HFFc6 (cell line): ENCODE measurements around the gene TULP3. TPM values are rescaled to one million over a fixed set of nuclear protein-coding genes. Genes with fewer than 3 reads are reported as not detected.

Experiments used
- DNase-seq: peaks from one replicate; pipeline ENCODE4 v3.0.0-alpha.2; 2018
- H3K27ac Mint-ChIP-seq: 2 replicates; pipeline ENCODE4 v1.8.0; 2020; ENCODE audit warnings: mild to moderate bottlenecking, mixed read lengths
- H3K27me3 Mint-ChIP-seq: 2 replicates; pipeline ENCODE4 v1.8.0; 2021; ENCODE audit warnings: mild to moderate bottlenecking, moderate library complexity, mixed read lengths; ENCODE audit not compliant: insufficient read depth
- H3K36me3 Mint-ChIP-seq: 2 replicates; pipeline ENCODE4 v1.8.0; 2021; ENCODE audit warnings: low read depth, mixed read lengths
- H3K4me1 Mint-ChIP-seq: 2 replicates; pipeline ENCODE4 v1.8.0; 2020; ENCODE audit warnings: low read depth, mixed read lengths
- H3K4me3 Mint-ChIP-seq: 2 replicates; pipeline ENCODE4 v1.8.0; 2020; ENCODE audit warnings: mild to moderate bottlenecking, moderate library complexity, mixed read lengths
- H3K9me3 Mint-ChIP-seq: 2 replicates; pipeline ENCODE4 v1.8.0; 2020; ENCODE audit warnings: mild to moderate bottlenecking, mixed read lengths
- total RNA-seq, 6 experiments: library from RNA; stranded (reverse); fragmentation: NEBNext Ultra II Directional; extraction: Animal tissue kit (Norgen Biotek cat#: 25700); gene quantifications; 2 replicates in 1 of 6; 3 replicates in 5 of 6; pipeline ENCODE4 v1.2.3, GENCODE V29; 2021
- TF ChIP-seq, protein P1 (sequence below): fragments of 200-600 bp; sonication (generic); IDR thresholded peaks from 2 replicates; pipeline ENCODE4 v1.5.0; 2021; ENCODE audit warnings: antibody characterized with exemption, mild to moderate bottlenecking

The TULP3 gene
- total RNA-seq, 6 experiments from 2014 or later, result 25.8 to 34.0 (median 31.6) TPM

DNA sequence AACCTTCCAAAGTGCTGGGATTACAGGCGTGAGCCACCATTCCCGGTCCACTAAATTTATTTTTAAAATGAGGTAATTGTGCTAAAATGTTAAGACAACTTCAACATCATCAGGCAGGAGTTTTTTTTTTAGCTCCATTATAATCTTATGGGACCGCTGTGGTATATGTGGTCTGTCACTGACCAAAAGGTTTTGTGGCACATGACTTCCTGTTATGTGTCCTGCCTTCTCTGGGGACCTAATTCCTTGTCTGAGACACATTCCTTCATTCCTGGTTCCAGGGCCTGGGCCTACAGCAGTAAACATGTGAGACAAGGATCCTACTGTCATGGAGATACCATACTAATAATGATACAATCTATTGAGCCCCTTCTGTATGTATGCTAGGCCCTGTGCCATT, 38.8 kb upstream of the TULP3 start:
- peaks cover 6% of the 10 kb centered on the region for H3K27me3 Mint-ChIP-seq
- no peak overlapping the region for H3K4me3 Mint-ChIP-seq
- H3K9me3 Mint-ChIP-seq, result no peaks in the 10 kb centered on the region
- H3K4me1 Mint-ChIP-seq, result peaks cover 19% of the 10 kb centered on the region
- H3K36me3 Mint-ChIP-seq, result no peaks in the 10 kb centered on the region
- no peak overlapping the region; the same call in 1 of the 2 replicates for H3K27ac Mint-ChIP-seq
- no peak for DNase-seq
- TF ChIP-seq, protein P1, sequence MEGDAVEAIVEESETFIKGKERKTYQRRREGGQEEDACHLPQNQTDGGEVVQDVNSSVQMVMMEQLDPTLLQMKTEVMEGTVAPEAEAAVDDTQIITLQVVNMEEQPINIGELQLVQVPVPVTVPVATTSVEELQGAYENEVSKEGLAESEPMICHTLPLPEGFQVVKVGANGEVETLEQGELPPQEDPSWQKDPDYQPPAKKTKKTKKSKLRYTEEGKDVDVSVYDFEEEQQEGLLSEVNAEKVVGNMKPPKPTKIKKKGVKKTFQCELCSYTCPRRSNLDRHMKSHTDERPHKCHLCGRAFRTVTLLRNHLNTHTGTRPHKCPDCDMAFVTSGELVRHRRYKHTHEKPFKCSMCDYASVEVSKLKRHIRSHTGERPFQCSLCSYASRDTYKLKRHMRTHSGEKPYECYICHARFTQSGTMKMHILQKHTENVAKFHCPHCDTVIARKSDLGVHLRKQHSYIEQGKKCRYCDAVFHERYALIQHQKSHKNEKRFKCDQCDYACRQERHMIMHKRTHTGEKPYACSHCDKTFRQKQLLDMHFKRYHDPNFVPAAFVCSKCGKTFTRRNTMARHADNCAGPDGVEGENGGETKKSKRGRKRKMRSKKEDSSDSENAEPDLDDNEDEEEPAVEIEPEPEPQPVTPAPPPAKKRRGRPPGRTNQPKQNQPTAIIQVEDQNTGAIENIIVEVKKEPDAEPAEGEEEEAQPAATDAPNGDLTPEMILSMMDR, result no peak

- H3K4me3 Mint-ChIP-seq, result no peak overlapping the region
Observed at GRCh38 chr12:2853626-2854025, 37.1 kb upstream of the TULP3 start.

DNA sequence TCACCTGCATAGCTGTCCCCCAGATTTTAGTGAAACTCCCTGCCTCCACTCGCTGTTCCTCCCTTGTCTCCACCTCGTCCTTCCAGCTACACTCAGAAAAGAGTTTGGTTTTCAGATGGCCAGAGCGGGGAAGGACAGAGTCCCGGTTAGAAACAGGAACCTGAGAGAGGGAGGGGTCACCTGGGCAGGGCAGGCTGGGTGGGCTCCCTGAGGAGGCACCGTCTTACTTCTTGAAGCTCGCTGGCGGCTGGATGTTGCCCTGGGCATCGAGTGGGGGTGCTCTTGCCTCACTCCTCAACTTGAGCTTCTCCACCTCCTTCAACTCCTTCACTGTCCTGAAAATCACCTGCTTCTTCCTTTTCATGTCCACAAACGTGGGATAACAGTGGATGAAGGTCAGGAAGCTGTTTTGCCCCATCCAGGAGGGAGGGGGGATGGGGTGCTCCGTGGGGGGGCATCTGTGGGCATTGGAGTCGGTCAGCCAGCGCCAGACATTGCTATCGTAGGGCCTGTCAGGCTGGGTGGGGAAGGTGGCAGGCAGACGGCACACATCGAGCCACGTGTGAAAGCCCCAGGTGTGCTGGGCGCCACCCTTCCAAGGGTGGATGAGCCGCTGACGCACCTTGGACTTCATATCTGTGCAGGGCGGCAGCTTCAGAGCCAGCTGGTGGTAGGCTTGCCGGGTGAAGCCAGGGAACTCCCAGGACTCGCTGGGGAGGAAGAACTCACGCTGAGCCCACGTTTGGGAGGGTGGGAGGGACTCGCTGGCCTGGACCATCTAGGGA, 35.8 kb upstream of the TULP3 start:
- peaks cover 3% of the 10 kb centered on the region for H3K27me3 Mint-ChIP-seq
- TF ChIP-seq, protein P1, result no peak
- no peak overlapping the region for H3K27ac Mint-ChIP-seq
- H3K4me1 Mint-ChIP-seq, result peaks cover 13% of the 10 kb centered on the region
- H3K36me3 Mint-ChIP-seq, result peaks cover 5% of the 10 kb centered on the region; the same call in 1 of the 2 replicates
- DNase-seq, result no peak
- no peaks in the 10 kb centered on the region for H3K9me3 Mint-ChIP-seq
- no peak overlapping the region for H3K4me3 Mint-ChIP-seq

More at GRCh38 chr12:2853626-2854025, 37.1 kb upstream of the TULP3 start:
- no peak overlapping the region for H3K27ac Mint-ChIP-seq
- peaks cover 6% of the 10 kb centered on the region for H3K27me3 Mint-ChIP-seq
- TF ChIP-seq, protein P1, result peak; percentile 88
- H3K4me1 Mint-ChIP-seq, result peaks cover 19% of the 10 kb centered on the region
- no peaks in the 10 kb centered on the region; the same call in 1 of the 2 replicates for H3K36me3 Mint-ChIP-seq
- H3K9me3 Mint-ChIP-seq, result no peaks in the 10 kb centered on the region
- peak; percentile 56 for DNase-seq

- H3K4me1 Mint-ChIP-seq, result peaks cover 11% of the 10 kb centered on the region
- H3K36me3 Mint-ChIP-seq, result peaks cover 10% of the 10 kb centered on the region; the same call in 1 of the 2 replicates
- H3K27me3 Mint-ChIP-seq, result peaks cover 6% of the 10 kb centered on the region
- H3K4me3 Mint-ChIP-seq, result no peak overlapping the region
- no peak for DNase-seq
- H3K9me3 Mint-ChIP-seq, result no peaks in the 10 kb centered on the region
- no peak overlapping the region for H3K27ac Mint-ChIP-seq
- TF ChIP-seq, protein P1, result no peak
Observed at GRCh38 chr12:2855546-2855945, 35.1 kb upstream of the TULP3 start.

GRCh38 chr12:2856051-2856450, 34.6 kb upstream of the TULP3 start:
- H3K27me3 Mint-ChIP-seq, result peaks cover 6% of the 10 kb centered on the region
- no peak overlapping the region for H3K4me3 Mint-ChIP-seq
- H3K4me1 Mint-ChIP-seq, result peaks cover 11% of the 10 kb centered on the region
- no peak for DNase-seq
- H3K27ac Mint-ChIP-seq, result no peak overlapping the region
- TF ChIP-seq, protein P1, result no peak
- H3K9me3 Mint-ChIP-seq, result no peaks in the 10 kb centered on the region
- H3K36me3 Mint-ChIP-seq, result peaks cover 10% of the 10 kb centered on the region; the same call in 1 of the 2 replicates
